ENCODE results near the gene KCNH4. TPM values are rescaled to one million over a fixed set of nuclear protein-coding genes. Genes with fewer than 3 reads are reported as not detected.
A peak's percentile ranks its signal among the peaks of the same experiment; 100 is the strongest.

Gene KCNH4
- total and polyA plus RNA-seq, 2 donors (not counting 1 experiment from before 2014, with no cell fraction given), result 0.62 to 1.0 TPM

DNA sequence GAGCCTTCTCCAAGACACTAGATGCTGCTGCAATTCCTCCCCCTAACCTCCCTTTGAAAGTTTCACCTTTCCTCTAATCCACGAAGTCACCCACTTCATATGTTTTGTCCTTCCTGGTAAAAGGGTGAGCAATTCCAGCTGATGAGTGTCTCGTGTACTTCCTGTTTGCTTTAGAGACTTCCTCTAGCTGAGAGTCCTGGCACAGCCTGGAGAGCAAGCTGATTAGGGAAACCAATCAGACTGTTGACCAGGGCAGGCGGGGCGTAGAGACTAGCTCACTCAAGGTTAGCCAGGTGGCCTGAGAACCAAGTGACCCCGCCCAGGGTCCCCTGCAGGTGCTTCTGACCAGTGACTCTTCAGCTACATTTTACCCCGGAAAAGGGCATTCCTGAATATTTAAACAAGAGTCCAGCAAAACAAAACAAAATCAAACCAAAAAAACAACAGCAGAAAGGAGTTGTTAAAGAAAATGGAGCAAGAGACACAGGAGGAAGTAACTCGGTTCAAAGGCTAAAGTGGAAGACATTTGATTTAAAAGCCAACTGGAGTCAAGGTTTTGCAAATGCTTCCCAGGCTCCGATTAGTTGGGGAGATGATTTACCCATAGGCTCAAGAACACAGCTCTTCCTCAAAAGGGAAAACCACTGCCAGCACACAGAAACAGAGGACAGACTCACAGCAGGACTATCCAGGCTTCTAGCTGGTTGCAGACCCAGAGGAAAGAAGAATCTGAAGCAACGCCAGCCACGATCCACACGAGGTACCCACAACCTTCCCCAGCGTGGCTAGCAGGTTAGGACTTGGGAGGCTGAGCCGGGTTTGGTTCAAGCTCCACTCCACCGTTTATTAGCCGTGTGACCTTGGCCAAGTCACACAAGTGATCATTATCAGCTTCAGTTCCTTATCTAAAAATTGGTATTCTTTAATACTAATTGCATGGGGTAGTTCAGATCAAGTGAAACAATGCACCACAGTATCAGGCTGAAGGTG, 45.0 kb downstream of the KCNH4 start:
- Histone ChIP-seq H3K9me3 (ENCODE audit: control extremely low read depth in 1 of 3, control insufficient read depth in 2 of 3, insufficient read depth in 1 of 3, low read length in 2 of 3) (no peaks in the 10 kb centered on the region), H2AFZ (ENCODE audit: insufficient read depth, low read depth, low read length, poor library complexity, severe bottlenecking) (no peak overlapping the region), H3K4me3 (ENCODE audit: control extremely low read depth in 1 of 5, extremely low read depth in 1 of 5, insufficient read depth in 1 of 5, low read depth in 2 of 5, low read length in 4 of 5) (no peak overlapping the region), H3K27ac (ENCODE audit: low read length in 2 of 2) (peak overlapping the region; percentile 19 to 79), H3K9ac (ENCODE audit: low read length) (no peak overlapping the region), H3K27me3 (replicated peaks in 1 of 4; ENCODE audit: control extremely low read depth in 1 of 4, control insufficient read depth in 3 of 4, insufficient read depth in 4 of 4, low read length in 3 of 4) (no peaks in the 10 kb centered on the region), H4K20me1 (ENCODE audit: control insufficient read depth, insufficient read depth, low read length, poor library complexity, severe bottlenecking) (peaks cover 69% of the 10 kb centered on the region), H3K79me2 (ENCODE audit: control insufficient read depth, insufficient read depth, low read length) (peaks cover 83% of the 10 kb centered on the region), H3K4me2 (replicated peaks; ENCODE audit: low read depth, low read length, poor library complexity, severe bottlenecking) (peak overlapping the region; percentile 48), H3K36me3 (replicated peaks in 1 of 2; ENCODE audit: control extremely low read depth in 1 of 2, control insufficient read depth in 1 of 2, extremely low read depth in 1 of 2, insufficient read depth in 2 of 2, low read length in 1 of 2) (peaks cover 0 to 8% of the 10 kb centered on the region in 2 experiments), H3K4me1 (ENCODE audit: control insufficient read depth in 2 of 2, insufficient read depth in 2 of 2, low read length in 2 of 2) (peaks cover 60 to 65% of the 10 kb centered on the region in 2 donors)
- POLR2A ChIA-PET, result interaction anchor here (0.8 to 0.9 kb wide), 2 partner anchors 14 to 119 kb away, joined by 3 to 4 read pairs; partner anchors contain the start of gene DNAJC7
- H3K4me3 Mint-ChIP-seq, result no peak overlapping the region
- ATAC-seq (ENCODE audit: low read depth), result no peak
- CTCF ChIA-PET, result interaction anchor here (0.8 to 1.5 kb wide), 4 partner anchors 18 to 178 kb away, joined by 3 to 4 read pairs (median 3); no protein-coding TSS in a partner anchor
- H3K27me3 Mint-ChIP-seq, result no peaks in the 10 kb centered on the region
- intact Hi-C loops (cut with micrococcal nuclease), result no loop called here
- H3K4me1 Mint-ChIP-seq, result peaks cover 62% of the 10 kb centered on the region
- no peak for DNase-seq
- WGBS (ENCODE audit: insufficient coverage), result 56% methylated on average over 6 of the region's 15 CpGs
- TF ChIP-seq, protein P1, sequence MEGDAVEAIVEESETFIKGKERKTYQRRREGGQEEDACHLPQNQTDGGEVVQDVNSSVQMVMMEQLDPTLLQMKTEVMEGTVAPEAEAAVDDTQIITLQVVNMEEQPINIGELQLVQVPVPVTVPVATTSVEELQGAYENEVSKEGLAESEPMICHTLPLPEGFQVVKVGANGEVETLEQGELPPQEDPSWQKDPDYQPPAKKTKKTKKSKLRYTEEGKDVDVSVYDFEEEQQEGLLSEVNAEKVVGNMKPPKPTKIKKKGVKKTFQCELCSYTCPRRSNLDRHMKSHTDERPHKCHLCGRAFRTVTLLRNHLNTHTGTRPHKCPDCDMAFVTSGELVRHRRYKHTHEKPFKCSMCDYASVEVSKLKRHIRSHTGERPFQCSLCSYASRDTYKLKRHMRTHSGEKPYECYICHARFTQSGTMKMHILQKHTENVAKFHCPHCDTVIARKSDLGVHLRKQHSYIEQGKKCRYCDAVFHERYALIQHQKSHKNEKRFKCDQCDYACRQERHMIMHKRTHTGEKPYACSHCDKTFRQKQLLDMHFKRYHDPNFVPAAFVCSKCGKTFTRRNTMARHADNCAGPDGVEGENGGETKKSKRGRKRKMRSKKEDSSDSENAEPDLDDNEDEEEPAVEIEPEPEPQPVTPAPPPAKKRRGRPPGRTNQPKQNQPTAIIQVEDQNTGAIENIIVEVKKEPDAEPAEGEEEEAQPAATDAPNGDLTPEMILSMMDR (IDR thresholded peaks at IDR 0.05), result no peak
- TF ChIP-seq EZH2 (IDR thresholded peaks at IDR 0.05; ENCODE audit: borderline replicate concordance, insufficient read depth, low read depth, low read length, poor library complexity, severe bottlenecking), result no peak
- H3K9me3 Mint-ChIP-seq (ENCODE audit: insufficient read depth), result no peaks in the 10 kb centered on the region
- H3K27ac Mint-ChIP-seq, result peak overlapping the region; percentile 82

Data from B cell (primary cell).